ENCODE data around the gene DOCK8. TPM values are rescaled to one million over a fixed set of nuclear protein-coding genes. Genes with fewer than 3 reads are reported as not detected.
A peak's percentile ranks its signal among the peaks of the same experiment; 100 is the strongest.

The DOCK8 gene
- total and polyA plus RNA-seq, 2 of the 13 experiments (the other 11 are each of a cell fraction or from before 2014, with no cell fraction given), result 0.28 to 0.38 TPM

DNA sequence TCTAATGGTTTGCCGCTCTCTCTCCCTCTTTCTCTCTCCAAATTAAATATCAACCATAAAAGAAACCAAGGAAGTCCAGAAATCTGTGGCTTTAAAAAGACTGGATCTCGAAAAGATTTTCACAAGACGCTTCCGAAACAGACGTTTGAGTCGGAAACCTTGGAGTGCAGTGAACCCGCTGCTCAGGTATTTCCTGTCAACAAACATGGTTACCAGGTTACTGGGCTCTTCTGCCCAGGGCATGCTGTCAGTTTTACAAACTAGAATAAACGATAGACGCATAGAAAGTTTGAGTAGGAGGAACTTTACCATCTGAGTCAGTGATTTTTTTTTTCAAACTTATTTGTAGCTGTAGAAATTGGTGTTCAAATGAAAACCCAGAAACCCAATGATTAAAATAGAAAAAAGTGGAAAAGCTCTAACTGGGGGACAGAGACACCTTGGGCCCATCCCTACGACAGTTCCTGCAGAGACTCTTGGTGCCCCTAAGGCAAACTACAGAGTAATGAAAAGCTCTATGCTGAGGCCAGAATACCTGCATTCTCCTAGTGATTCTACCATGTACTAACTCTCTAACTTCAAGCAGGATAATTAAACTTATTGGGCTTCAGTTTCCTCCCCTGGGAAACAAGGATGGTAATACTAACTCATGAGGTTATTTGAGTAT is 90.0 kb downstream of the DOCK8 start:
- Histone ChIP-seq H2AFZ (ENCODE audit: low read length) (no peak overlapping the region), H3K4me3 (replicated peaks in 1 of 3; ENCODE audit: insufficient read depth in 1 of 3, low read depth in 2 of 3, low read length in 3 of 3) (no peak overlapping the region), H3K4me1 (ENCODE audit: insufficient read depth, low read length) (no peaks in the 10 kb centered on the region), H3K27ac (ENCODE audit: extremely low read length, insufficient read depth, low read length) (no peak overlapping the region), H3K9ac (ENCODE audit: insufficient read depth, low read depth, low read length) (no peak overlapping the region), H4K20me1 (ENCODE audit: insufficient read depth, low read length) (no peaks in the 10 kb centered on the region), H3K9me3 (ENCODE audit: low read length) (no peaks in the 10 kb centered on the region), H3K36me3 (replicated peaks in 1 of 2; ENCODE audit: control insufficient read depth in 1 of 2, insufficient read depth in 2 of 2, low read length in 2 of 2) (no peaks in the 10 kb centered on the region), H3K4me2 (ENCODE audit: low read depth, low read length) (no peak overlapping the region), H3K79me2 (ENCODE audit: insufficient read depth, low read length) (no peaks in the 10 kb centered on the region), H3K27me3 (ENCODE audit: control insufficient read depth in 1 of 2, insufficient read depth in 2 of 2, low read length in 2 of 2) (no peaks in the 10 kb centered on the region)
- DNase-seq (ENCODE audit: low spot score), result no peak
- TF ChIP-seq YEATS4 (CRISPR knock-in tag; IDR thresholded peaks at IDR 0.05; ENCODE audit: borderline replicate concordance), result no peak
- TF ChIP-seq HHEX (CRISPR knock-in tag; IDR thresholded peaks at IDR 0.05), result no peak
- TF ChIP-seq, protein P1, sequence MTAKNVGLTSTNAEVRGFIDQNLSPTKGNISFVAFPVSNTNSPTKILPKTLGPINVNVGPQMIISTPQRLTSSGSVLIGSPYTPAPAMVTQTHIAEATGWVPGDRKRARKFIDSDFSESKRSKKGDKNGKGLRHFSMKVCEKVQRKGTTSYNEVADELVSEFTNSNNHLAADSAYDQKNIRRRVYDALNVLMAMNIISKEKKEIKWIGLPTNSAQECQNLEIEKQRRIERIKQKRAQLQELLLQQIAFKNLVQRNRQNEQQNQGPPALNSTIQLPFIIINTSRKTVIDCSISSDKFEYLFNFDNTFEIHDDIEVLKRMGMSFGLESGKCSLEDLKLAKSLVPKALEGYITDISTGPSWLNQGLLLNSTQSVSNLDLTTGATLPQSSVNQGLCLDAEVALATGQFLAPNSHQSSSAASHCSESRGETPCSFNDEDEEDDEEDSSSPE (CRISPR knock-in tag; IDR thresholded peaks at IDR 0.05), result no peak
- TF ChIP-seq SMAD1 (CRISPR knock-in tag; IDR thresholded peaks at IDR 0.05; ENCODE audit: borderline replicate concordance, low read depth), result no peak
- TF ChIP-seq ZNF12 (CRISPR knock-in tag; IDR thresholded peaks at IDR 0.05), result no peak
- no peak for TF ChIP-seq IKZF1 (IDR thresholded peaks at IDR 0.05)
- no peak for TF ChIP-seq GATAD1 (CRISPR knock-in tag; IDR thresholded peaks at IDR 0.05)
- no peak for FAIRE-seq
- in situ Hi-C loops (cut with HindIII; ENCODE audit: extremely low pct_ligation_motif_present, low pct_unique_long_range_greater_than_20kb) (no loop called here), intact Hi-C loops (cut with micrococcal nuclease; ENCODE audit: unreplicated experiment) (loop anchor here (5.0 kb wide), 1 partner anchor 127 kb away; the partner anchor contains the start of gene ZNG1A)
- CTCF ChIA-PET (ENCODE audit: low intra/inter-chr PET ratio, low total read pairs), result no interaction called here
- POLR2A ChIA-PET, result no interaction called here
- no peak for ATAC-seq
- 69% methylated on average over 10 of the region's 10 CpGs for WGBS (ENCODE audit: low lambda C conversion rate)
- no TSS peak for BruUV-seq (replicated peaks)

DNA sequence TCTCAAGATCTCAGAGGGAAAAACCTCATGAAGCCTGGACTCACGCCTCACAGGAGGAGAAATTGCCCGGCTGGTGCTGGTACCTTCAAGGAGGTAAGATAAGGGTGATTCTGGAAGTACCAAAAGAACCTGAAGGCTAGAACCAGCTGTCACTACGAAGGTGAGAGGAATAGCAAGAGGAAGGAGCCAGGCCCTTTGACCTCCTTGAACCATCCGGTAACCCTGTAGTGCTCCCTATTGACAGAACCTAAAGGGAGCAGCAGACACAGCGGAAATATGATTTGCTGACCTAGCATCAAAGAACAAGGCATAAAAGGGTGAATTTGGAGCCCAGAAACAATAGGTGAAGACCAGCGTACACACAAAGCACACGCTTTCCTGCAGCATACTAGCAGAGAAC is 92.2 kb downstream of the DOCK8 start:
- H3K4me1 ChIP-seq (ENCODE audit: insufficient read depth, low read length), result no peaks in the 10 kb centered on the region
- H3K27ac ChIP-seq (ENCODE audit: extremely low read length, insufficient read depth, low read length), result no peak overlapping the region
- DNase-seq (ENCODE audit: low spot score) (peak; percentile 13), FAIRE-seq (no peak), ATAC-seq (peak; percentile 71)
- H3K36me3 ChIP-seq (replicated peaks in 1 of 2; ENCODE audit: control insufficient read depth in 1 of 2, insufficient read depth in 2 of 2, low read length in 2 of 2), result no peaks in the 10 kb centered on the region
- H4K20me1 ChIP-seq (ENCODE audit: insufficient read depth, low read length), result no peaks in the 10 kb centered on the region
- H2AFZ ChIP-seq (ENCODE audit: low read length), result no peak overlapping the region
- no peaks in the 10 kb centered on the region for H3K79me2 ChIP-seq (ENCODE audit: insufficient read depth, low read length)
- in situ Hi-C loops (cut with HindIII; ENCODE audit: extremely low pct_ligation_motif_present, low pct_unique_long_range_greater_than_20kb), result no loop called here
- ChIA-PET POLR2A (no interaction called here), CTCF (ENCODE audit: low intra/inter-chr PET ratio, low total read pairs) (no interaction called here)
- no peak overlapping the region for H3K9ac ChIP-seq (ENCODE audit: insufficient read depth, low read depth, low read length)
- H3K9me3 ChIP-seq (ENCODE audit: low read length), result no peaks in the 10 kb centered on the region
- WGBS (ENCODE audit: low lambda C conversion rate), result 40% methylated on average over 7 of the region's 7 CpGs
- no peak overlapping the region for H3K4me2 ChIP-seq (ENCODE audit: low read depth, low read length)
- intact Hi-C loops (cut with micrococcal nuclease; ENCODE audit: unreplicated experiment), result loop anchor here (5.0 kb wide), 1 partner anchor 130 kb away; the partner anchor contains the start of gene ZNG1A
- H3K4me3 ChIP-seq (replicated peaks in 1 of 3; ENCODE audit: insufficient read depth in 1 of 3, low read depth in 2 of 3, low read length in 3 of 3), result no peak overlapping the region
- BruUV-seq (replicated peaks), result no TSS peak
- no peaks in the 10 kb centered on the region for H3K27me3 ChIP-seq (ENCODE audit: control insufficient read depth in 1 of 2, insufficient read depth in 2 of 2, low read length in 2 of 2)
- TF ChIP-seq KDM5A (IDR thresholded peaks at IDR 0.05; ENCODE audit: borderline replicate concordance, low read length) (no peak), MAFG (CRISPR knock-in tag; IDR thresholded peaks at IDR 0.05) (0 out of 2 replicates have a peak, but pooled peaks have one; percentile 51), ZNF460 (CRISPR knock-in tag; IDR thresholded peaks at IDR 0.05; ENCODE audit: borderline replicate concordance) (no peak), ZNF335 (CRISPR knock-in tag; IDR thresholded peaks at IDR 0.05) (no peak), NR2F6 (IDR thresholded peaks at IDR 0.05) (peak; percentile 69), NR2F6 (CRISPR knock-in tag; IDR thresholded peaks at IDR 0.05) (peak; percentile 78), GATA4 (IDR thresholded peaks at IDR 0.05; ENCODE audit: borderline replicate concordance, low read depth) (no peak), PPARG (CRISPR knock-in tag; conservative IDR thresholded peaks at IDR 0.05) (peak; percentile 70), NFE2 (CRISPR knock-in tag; IDR thresholded peaks at IDR 0.05) (no peak), MTF2 (CRISPR knock-in tag; IDR thresholded peaks at IDR 0.05; ENCODE audit: borderline replicate concordance) (no peak)
- TF ChIP-seq, protein P2, sequence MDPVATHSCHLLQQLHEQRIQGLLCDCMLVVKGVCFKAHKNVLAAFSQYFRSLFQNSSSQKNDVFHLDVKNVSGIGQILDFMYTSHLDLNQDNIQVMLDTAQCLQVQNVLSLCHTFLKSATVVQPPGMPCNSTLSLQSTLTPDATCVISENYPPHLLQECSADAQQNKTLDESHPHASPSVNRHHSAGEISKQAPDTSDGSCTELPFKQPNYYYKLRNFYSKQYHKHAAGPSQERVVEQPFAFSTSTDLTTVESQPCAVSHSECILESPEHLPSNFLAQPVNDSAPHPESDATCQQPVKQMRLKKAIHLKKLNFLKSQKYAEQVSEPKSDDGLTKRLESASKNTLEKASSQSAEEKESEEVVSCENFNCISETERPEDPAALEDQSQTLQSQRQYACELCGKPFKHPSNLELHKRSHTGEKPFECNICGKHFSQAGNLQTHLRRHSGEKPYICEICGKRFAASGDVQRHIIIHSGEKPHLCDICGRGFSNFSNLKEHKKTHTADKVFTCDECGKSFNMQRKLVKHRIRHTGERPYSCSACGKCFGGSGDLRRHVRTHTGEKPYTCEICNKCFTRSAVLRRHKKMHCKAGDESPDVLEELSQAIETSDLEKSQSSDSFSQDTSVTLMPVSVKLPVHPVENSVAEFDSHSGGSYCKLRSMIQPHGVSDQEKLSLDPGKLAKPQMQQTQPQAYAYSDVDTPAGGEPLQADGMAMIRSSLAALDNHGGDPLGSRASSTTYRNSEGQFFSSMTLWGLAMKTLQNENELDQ (CRISPR knock-in tag; IDR thresholded peaks at IDR 0.05; ENCODE audit: borderline replicate concordance), result no peak
